CD4-positive, alpha-beta T cell (primary cell): ENCODE results near the gene FLRT2. TPM values are rescaled to one million over a fixed set of nuclear protein-coding genes. Genes with fewer than 3 reads are reported as not detected.

Experiments used
- ATAC-seq: fragments of 200-7000 bp; cut with Tn5 transposase; one replicate; pipeline ENCODE4 v1.10.0; 2022; ENCODE audit warnings: mild to moderate bottlenecking; ENCODE audit not compliant: poor library complexity
- CTCF ChIA-PET: fragments of 350-600 bp; sonication (Branson Sonifier 250); formaldehyde crosslinking; loops from one replicate; lab custom pipeline; 2021; ENCODE audit warnings: antibody characterized with exemption, inconsistent platforms; lab: Charles Lee
- POLR2A ChIA-PET: fragments of 350-600 bp; sonication (Branson Sonifier 250); formaldehyde crosslinking; loops from one replicate; lab custom pipeline; 2021; ENCODE audit warnings: antibody characterized with exemption, inconsistent platforms; lab: Charles Lee
- DNase-seq, 14 experiments: peaks; one replicate each; pipeline ENCODE4 v3.0.0-alpha.2; 2013 to 2020; ENCODE audit warnings: mixed read lengths in 2 of 14
- H3K27ac ChIP-seq, 2 donors: one replicate each; pipeline versions ENCODE4 v1.5.1 to v1.7.0; 2013; ENCODE audit warnings: low read length in 2 of 2, low read depth in 1 of 2, mild to moderate bottlenecking in 1 of 2
- H3K27me3 ChIP-seq, 2 experiments: 1 replicate in 1 of 2; 2 replicates in 1 of 2; pipeline versions ENCODE4 v1.6.1 to v1.7.0; 2013; ENCODE audit warnings: low read length in 2 of 2, control low read depth in 1 of 2, mild to moderate bottlenecking in 1 of 2, moderate library complexity in 1 of 2; ENCODE audit not compliant: insufficient read depth in 2 of 2, control insufficient read depth in 1 of 2
- H3K36me3 ChIP-seq: one replicate; pipeline ENCODE4 v1.6.1; 2013; ENCODE audit warnings: low read length, control low read depth; ENCODE audit not compliant: insufficient read depth
- H3K4me1 ChIP-seq: one replicate; pipeline ENCODE4 v1.6.1; 2013; ENCODE audit warnings: low read length, control low read depth; ENCODE audit not compliant: insufficient read depth
- H3K4me3 ChIP-seq: one replicate; pipeline ENCODE4 v1.5.1; 2013; ENCODE audit warnings: mild to moderate bottlenecking, low read length, moderate library complexity
- H3K9me3 ChIP-seq, 2 experiments: 1 replicate in 1 of 2; 2 replicates in 1 of 2; pipeline versions ENCODE4 v1.6.1 to v1.7.0; 2013; ENCODE audit warnings: low read length in 2 of 2, mild to moderate bottlenecking in 2 of 2, control low read depth in 1 of 2, moderate library complexity in 1 of 2; ENCODE audit not compliant: control insufficient read depth in 1 of 2, insufficient read depth in 1 of 2
- H3K27ac Mint-ChIP-seq: one replicate; pipeline ENCODE4 v1.8.0; 2020; ENCODE audit warnings: mixed read lengths
- H3K27me3 Mint-ChIP-seq: one replicate; pipeline ENCODE4 v1.8.0; 2021; ENCODE audit warnings: mixed read lengths
- H3K36me3 Mint-ChIP-seq: one replicate; pipeline ENCODE4 v1.8.0; 2021; ENCODE audit warnings: low read depth, mixed read lengths
- H3K4me1 Mint-ChIP-seq: one replicate; pipeline ENCODE4 v1.8.0; 2021; ENCODE audit warnings: low read depth, mixed read lengths
- H3K4me3 Mint-ChIP-seq: one replicate; pipeline ENCODE4 v1.8.0; 2020; ENCODE audit warnings: mild to moderate bottlenecking, mixed read lengths
- H3K9me3 Mint-ChIP-seq: one replicate; pipeline ENCODE4 v1.8.0; 2020; ENCODE audit warnings: mixed read lengths
- CTCF ChIP-seq: fragments of 200-600 bp; IDR thresholded peaks from one replicate; pipeline ENCODE4 v1.8.0; 2022; ENCODE audit warnings: antibody characterized with exemption, mild to moderate bottlenecking
- intact Hi-C, 2 experiments: fragments of 100-400 bp; cut with DNase I in 1 of 2; cut with micrococcal nuclease in 1 of 2; formaldehyde crosslinking; loops; one replicate each; pipeline versions ENCODE4 v1.15.1 to v1.9.0; 2023 to 2025; cut with DNase I, micrococcal nuclease
- total RNA-seq, 174 experiments: library from RNA in 2 of 174; stranded (reverse) in 2 of 174; gene quantifications; one replicate each; pipeline ENCODE4 v1.2.3 and lab custom pipeline; 2021 to 2026

The FLRT2 gene
- total RNA-seq, 2 experiments from 2014 or later: not detected

GRCh38 chr14:85584481-85584880 lies 54.5 kb downstream of the FLRT2 start:
- no peak overlapping the region for H3K27ac ChIP-seq
- H3K9me3 Mint-ChIP-seq: no peaks in the 10 kb centered on the region
- ATAC-seq (no peak), DNase-seq (no peak)
- CTCF ChIA-PET: no interaction called here
- no peaks in the 10 kb centered on the region for H3K27me3 ChIP-seq
- H3K4me3 ChIP-seq: no peak overlapping the region
- no peaks in the 10 kb centered on the region for H3K4me1 Mint-ChIP-seq
- TF ChIP-seq CTCF: no peak
- intact Hi-C loops: no loop called here
- no peaks in the 10 kb centered on the region for H3K4me1 ChIP-seq
- no peak overlapping the region for H3K4me3 Mint-ChIP-seq
- H3K36me3 ChIP-seq: no peaks in the 10 kb centered on the region
- no peaks in the 10 kb centered on the region for H3K27me3 Mint-ChIP-seq
- POLR2A ChIA-PET: no interaction called here
- no peaks in the 10 kb centered on the region for H3K9me3 ChIP-seq
- no peak overlapping the region for H3K27ac Mint-ChIP-seq
- H3K36me3 Mint-ChIP-seq: no peaks in the 10 kb centered on the region

GRCh38 chr14:85587151-85587711 lies 57.3 kb downstream of the FLRT2 start:
- Mint-ChIP-seq H3K9me3 (peaks cover 2% of the 10 kb centered on the region), H3K27me3 (no peaks in the 10 kb centered on the region), H3K36me3 (no peaks in the 10 kb centered on the region), H3K27ac (no peak overlapping the region), H3K4me3 (no peak overlapping the region), H3K4me1 (no peaks in the 10 kb centered on the region)
- Histone ChIP-seq H3K36me3 (no peaks in the 10 kb centered on the region), H3K4me1 (no peaks in the 10 kb centered on the region), H3K27ac (no peak overlapping the region), H3K9me3 (peaks cover 0 to 4% of the 10 kb centered on the region in 2 experiments), H3K4me3 (no peak overlapping the region), H3K27me3 (no peaks in the 10 kb centered on the region)
- ChIA-PET CTCF (interaction anchor here (1.8 kb wide), 1 partner anchor 10 kb away, joined by 4 read pairs; no protein-coding TSS in a partner anchor), POLR2A (no interaction called here)
- no peak for ATAC-seq
- DNase-seq: peak in 2 of 14 experiments; percentile 5 to 11
- TF ChIP-seq CTCF: no peak
- intact Hi-C loops: no loop called here

GRCh38 chr14:85590784-85591183 lies 60.8 kb downstream of the FLRT2 start:
- Mint-ChIP-seq H3K36me3 (no peaks in the 10 kb centered on the region), H3K27ac (no peak overlapping the region), H3K4me1 (no peaks in the 10 kb centered on the region), H3K9me3 (peaks cover 2% of the 10 kb centered on the region), H3K4me3 (no peak overlapping the region), H3K27me3 (no peaks in the 10 kb centered on the region)
- Histone ChIP-seq H3K36me3 (no peaks in the 10 kb centered on the region), H3K4me1 (no peaks in the 10 kb centered on the region), H3K9me3 (peaks cover 0 to 4% of the 10 kb centered on the region in 2 experiments), H3K4me3 (no peak overlapping the region), H3K27ac (no peak overlapping the region), H3K27me3 (no peaks in the 10 kb centered on the region)
- ATAC-seq: no peak
- ChIA-PET CTCF (no interaction called here), POLR2A (no interaction called here)
- no peak for DNase-seq
- TF ChIP-seq CTCF: no peak
- intact Hi-C loops: no loop called here
